Right cardiac atrium (tissue), 5 donors: Measurements from ENCODE around the gene LRP1B. TPM values are rescaled to one million over a fixed set of nuclear protein-coding genes. Genes with fewer than 3 reads are reported as not detected.

Source experiments
- ATAC-seq, 2 donors: fragments of 200-7000 bp; cut with Tn5 transposase; one replicate each; pipeline versions ENCODE4 v1.8.0 to v1.9.1; 2020; ENCODE audit warnings: moderate library complexity in 2 of 2, mild to moderate bottlenecking in 1 of 2
- DNase-seq, 3 donors: peaks; one replicate each; pipeline ENCODE4 v3.0.0-alpha.2; 2020
- H3K27ac ChIP-seq: one replicate; pipeline ENCODE4 v1.5.1; 2013; ENCODE audit warnings: mild to moderate bottlenecking, low read length, control low read depth, moderate library complexity
- H3K27me3 ChIP-seq: one replicate; pipeline ENCODE4 v1.6.1; 2013; ENCODE audit not compliant: control insufficient read depth, insufficient read depth
- H3K4me1 ChIP-seq: one replicate; pipeline ENCODE4 v1.6.1; 2013; ENCODE audit warnings: low read length; ENCODE audit not compliant: control insufficient read depth, insufficient read depth
- H3K4me3 ChIP-seq: one replicate; pipeline ENCODE4 v1.5.1; 2013; ENCODE audit warnings: low read length, control low read depth
- H3K9me3 ChIP-seq: one replicate; pipeline ENCODE4 v1.6.1; 2013; ENCODE audit warnings: low read length; ENCODE audit not compliant: control insufficient read depth
- WGBS: extraction: QIAGEN DNeasy Blood & Tissue Kit; methylation state at CpG from one replicate; pipeline ENCODE4 v1.1.7; 2013; 5-methylcytosine and 5-hydroxymethylcytosine counted together
- intact Hi-C, 4 donors: fragments of 100-400 bp; cut with DNase I; formaldehyde crosslinking; loops; one replicate each; pipeline versions ENCODE4 v1.11.0 to v1.14.0; 2022 to 2023
- polyA plus RNA-seq: library from polyadenylated mRNA; stranded (reverse); fragments of 200-250 nt; gene quantifications from one replicate; pipeline ENCODE4 v1.2.3, GENCODE V29; 2013
- total RNA-seq, 4 donors: library from RNA; stranded (reverse); fragmentation: NEBNext Ultra II Directional; extraction: Animal tissue kit (Norgen Biotek cat#: 25700); gene quantifications; one replicate each; pipeline ENCODE4 v1.2.1, GENCODE V29; 2021
- donor health status: healthy with polysubstance abuse.
- donor health status: DM: no; HTN: yes; CAD: no.
- donor health status: DM: no; HTN: no; CAD: no.
- donor health status: DM: no; HTN: yes; CAD: no; lungs with severe emphysema.
- donor health status: DM: yes; HTN: yes; CAD: no.

The LRP1B gene
- total and polyA plus RNA-seq, 5 donors: 0.21 to 1.8 (median 0.34) TPM

GRCh38 chr2:141957827-141958450 lies 172.9 kb downstream of the LRP1B start:
- Histone ChIP-seq H3K27ac (no peak overlapping the region), H3K4me1 (no peaks in the 10 kb centered on the region), H3K9me3 (no peaks in the 10 kb centered on the region), H3K4me3 (no peak overlapping the region), H3K27me3 (no peaks in the 10 kb centered on the region)
- 54% methylated on average over 1 of the region's 1 CpG for WGBS
- DNase-seq: no peak
- intact Hi-C loops: no loop called here
- ATAC-seq: no peak

DNA sequence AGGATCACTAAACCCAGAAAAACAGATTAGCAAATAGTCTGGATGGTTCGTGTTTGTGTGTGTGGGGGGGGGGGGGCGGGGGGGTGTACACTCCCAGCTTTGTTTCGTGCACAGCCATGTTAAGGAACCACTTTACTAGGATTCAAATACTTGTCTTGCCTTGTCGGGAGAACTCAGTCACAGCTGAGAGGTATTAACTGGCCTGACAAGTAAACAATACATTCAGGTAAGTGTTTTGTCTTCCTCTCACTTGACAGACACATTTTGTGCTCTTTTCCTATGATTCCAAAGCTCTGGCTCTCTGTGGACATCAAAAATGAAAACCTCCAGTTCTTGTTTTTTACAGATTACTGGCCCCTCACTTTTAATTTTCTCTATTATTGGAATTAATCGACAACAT lies 173.5 kb downstream of the LRP1B start:
- H3K27ac ChIP-seq: no peak overlapping the region
- intact Hi-C loops: no loop called here
- DNase-seq: no peak
- no peaks in the 10 kb centered on the region for H3K4me1 ChIP-seq
- no peaks in the 10 kb centered on the region for H3K9me3 ChIP-seq
- no peak for ATAC-seq
- H3K27me3 ChIP-seq: no peaks in the 10 kb centered on the region
- WGBS: 41% methylated on average over 5 of the region's 5 CpGs
- H3K4me3 ChIP-seq: no peak overlapping the region

GRCh38 chr2:141947396-141948114 lies 183.3 kb downstream of the LRP1B start:
- Histone ChIP-seq H3K4me1 (no peaks in the 10 kb centered on the region), H3K9me3 (no peaks in the 10 kb centered on the region), H3K27me3 (no peaks in the 10 kb centered on the region), H3K4me3 (no peak overlapping the region), H3K27ac (no peak overlapping the region)
- DNase-seq (no peak), ATAC-seq (no peak)
- 83% methylated on average over 6 of the region's 6 CpGs for WGBS
- intact Hi-C loops: no loop called here

DNA sequence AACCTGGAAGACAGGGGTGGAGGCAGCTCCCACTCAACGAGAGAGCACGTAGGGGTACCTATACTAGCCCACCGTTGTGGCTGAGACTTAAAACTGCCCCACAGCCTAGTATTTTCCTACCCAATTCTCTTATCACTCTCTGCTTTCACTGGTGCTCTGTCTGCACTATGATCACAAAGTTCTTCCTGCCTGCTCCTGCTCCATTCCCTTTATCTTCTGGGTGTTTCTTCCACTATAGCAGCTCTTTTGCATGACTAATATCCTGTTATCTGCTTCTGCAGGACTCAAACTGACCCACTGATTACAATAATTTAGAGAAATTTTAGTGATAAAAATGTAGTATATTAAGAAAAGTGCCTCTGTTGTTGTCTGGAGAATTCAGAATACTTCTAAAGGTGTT lies 184.8 kb downstream of the LRP1B start:
- WGBS: 63% methylated on average over 3 of the region's 3 CpGs
- Histone ChIP-seq H3K4me3 (no peak overlapping the region), H3K27ac (no peak overlapping the region), H3K9me3 (no peaks in the 10 kb centered on the region), H3K4me1 (no peaks in the 10 kb centered on the region), H3K27me3 (no peaks in the 10 kb centered on the region)
- intact Hi-C loops: no loop called here
- no peak for DNase-seq
- ATAC-seq: no peak

DNA sequence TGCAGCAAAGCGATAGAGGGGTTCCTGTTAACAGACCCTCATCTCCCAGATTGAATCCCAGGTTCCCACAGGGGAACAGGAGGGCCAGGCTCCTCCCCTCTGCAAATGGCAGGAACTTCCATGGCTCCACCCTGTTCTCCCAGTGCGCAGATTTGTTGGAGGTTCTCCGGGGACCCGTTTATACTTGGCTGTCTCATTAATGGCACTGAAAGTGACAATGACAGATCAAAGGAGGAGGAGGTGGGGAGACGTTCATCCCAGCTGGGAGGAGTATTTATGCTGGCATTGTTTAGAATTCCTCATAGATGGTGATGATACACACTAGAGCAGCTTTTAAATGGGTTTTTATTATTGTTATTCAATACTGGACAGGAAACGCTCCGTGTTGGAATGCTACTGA lies 186.9 kb downstream of the LRP1B start:
- intact Hi-C loops: no loop called here
- ATAC-seq (no peak), DNase-seq (no peak)
- WGBS: 66% methylated on average over 7 of the region's 7 CpGs
- no peak overlapping the region for H3K4me3 ChIP-seq
- H3K27me3 ChIP-seq: no peaks in the 10 kb centered on the region
- no peaks in the 10 kb centered on the region for H3K4me1 ChIP-seq
- H3K27ac ChIP-seq: no peak overlapping the region
- H3K9me3 ChIP-seq: no peaks in the 10 kb centered on the region

DNA sequence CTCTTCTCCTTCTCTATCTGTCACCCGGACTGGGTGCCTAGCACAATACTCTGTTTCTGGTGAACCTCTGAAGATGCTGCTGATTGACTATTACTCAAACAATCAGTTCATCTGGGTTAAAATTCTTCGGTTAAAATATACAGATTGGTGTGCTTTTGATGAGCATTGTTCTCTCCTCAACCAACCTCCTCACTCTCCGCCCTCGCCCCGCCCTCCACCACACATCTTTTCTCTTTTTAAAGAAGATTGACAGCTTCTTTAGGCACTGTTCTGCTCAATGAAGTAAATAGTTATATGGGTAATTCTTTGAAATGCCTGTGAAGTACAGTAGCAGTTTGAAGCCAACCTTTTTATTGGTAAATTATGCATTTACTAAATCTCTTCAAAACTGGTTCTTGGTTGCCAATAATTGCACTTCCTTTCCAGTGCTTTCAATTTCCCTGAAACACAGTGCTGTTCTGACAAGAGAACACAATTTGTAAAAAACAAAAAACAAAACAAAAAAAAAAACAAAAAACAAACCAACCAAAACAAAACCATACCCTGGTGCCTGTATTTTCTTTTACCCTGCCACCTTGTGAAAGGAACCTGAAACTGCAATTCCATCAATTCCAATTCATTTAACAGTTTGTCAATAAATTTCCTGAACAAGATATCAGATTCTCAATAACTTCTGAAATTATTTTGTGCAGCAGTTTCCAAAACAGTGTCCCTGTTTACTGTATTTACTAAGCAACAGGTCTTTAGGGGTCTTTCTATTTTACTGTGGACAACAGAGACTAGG lies 188.6 kb downstream of the LRP1B start:
- no peaks in the 10 kb centered on the region for H3K4me1 ChIP-seq

DNA sequence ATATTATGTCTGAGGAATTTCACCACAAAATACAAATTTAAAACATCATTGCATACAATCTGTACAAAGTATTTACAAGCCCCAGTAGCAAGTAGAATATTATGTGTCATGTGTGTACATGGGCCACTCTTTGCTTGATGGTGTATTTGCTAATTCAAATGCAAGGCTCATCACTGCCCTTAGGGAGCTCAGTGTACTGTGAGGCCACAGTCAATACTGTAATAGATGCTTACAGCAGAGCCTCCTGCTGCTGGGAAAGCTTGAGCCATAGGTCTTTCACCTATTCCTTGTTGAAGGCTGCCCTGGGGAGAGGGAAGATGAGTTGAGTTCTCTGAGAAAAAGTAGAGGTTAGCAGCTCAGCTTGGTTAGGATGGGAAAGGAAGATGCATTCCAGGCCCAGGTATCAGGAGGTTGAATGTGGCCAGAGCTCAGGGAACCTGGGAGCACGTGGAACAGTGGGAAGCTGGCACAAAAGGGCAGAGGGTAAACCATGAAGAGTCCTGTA lies 189.6 kb downstream of the LRP1B start:
- intact Hi-C loops: no loop called here
- no peaks in the 10 kb centered on the region for H3K4me1 ChIP-seq
- ATAC-seq (no peak), DNase-seq (no peak)
- H3K27me3 ChIP-seq: no peaks in the 10 kb centered on the region
- H3K27ac ChIP-seq: no peak overlapping the region
- H3K4me3 ChIP-seq: no peak overlapping the region
- H3K9me3 ChIP-seq: no peaks in the 10 kb centered on the region
- WGBS: 62% methylated on average over 1 of the region's 1 CpG

More for the DNA sequence above, 188.6 kb downstream of the LRP1B start:
- DNase-seq (no peak), ATAC-seq (no peak)
- Histone ChIP-seq H3K4me3 (no peak overlapping the region), H3K27ac (no peak overlapping the region), H3K27me3 (no peaks in the 10 kb centered on the region), H3K9me3 (no peaks in the 10 kb centered on the region)
- intact Hi-C loops: no loop called here
- 71% methylated on average over 5 of the region's 5 CpGs for WGBS

GRCh38 chr2:141940709-141941108 lies 190.1 kb downstream of the LRP1B start:
- ATAC-seq (no peak), DNase-seq (no peak)
- 53% methylated on average over 1 of the region's 1 CpG for WGBS
- Histone ChIP-seq H3K9me3 (no peaks in the 10 kb centered on the region), H3K27ac (no peak overlapping the region), H3K4me1 (no peaks in the 10 kb centered on the region), H3K27me3 (no peaks in the 10 kb centered on the region), H3K4me3 (no peak overlapping the region)
- intact Hi-C loops: no loop called here

GRCh38 chr2:141933226-141933625 lies 197.6 kb downstream of the LRP1B start:
- no peak overlapping the region for H3K4me3 ChIP-seq
- no peak overlapping the region for H3K27ac ChIP-seq
- H3K27me3 ChIP-seq: no peaks in the 10 kb centered on the region
- H3K9me3 ChIP-seq: no peaks in the 10 kb centered on the region
- no peak for ATAC-seq
- DNase-seq: no peak
- intact Hi-C loops: no loop called here
- WGBS: 42% methylated on average over 1 of the region's 1 CpG
- no peaks in the 10 kb centered on the region for H3K4me1 ChIP-seq

GRCh38 chr2:141932261-141932660 lies 198.6 kb downstream of the LRP1B start:
- intact Hi-C loops: no loop called here
- Histone ChIP-seq H3K9me3 (no peaks in the 10 kb centered on the region), H3K27me3 (no peaks in the 10 kb centered on the region), H3K27ac (no peak overlapping the region), H3K4me1 (no peaks in the 10 kb centered on the region), H3K4me3 (no peak overlapping the region)
- DNase-seq: no peak
- WGBS: 88% methylated on average over 2 of the region's 2 CpGs
- ATAC-seq: no peak

GRCh38 chr2:141931797-141932196 lies 199.0 kb downstream of the LRP1B start:
- WGBS: 60% methylated on average over 3 of the region's 3 CpGs
- no peaks in the 10 kb centered on the region for H3K27me3 ChIP-seq
- H3K9me3 ChIP-seq: no peaks in the 10 kb centered on the region
- intact Hi-C loops: no loop called here
- ATAC-seq (no peak), DNase-seq (no peak)
- no peak overlapping the region for H3K4me3 ChIP-seq
- H3K27ac ChIP-seq: no peak overlapping the region
- no peaks in the 10 kb centered on the region for H3K4me1 ChIP-seq
